GM23248 (cell line): ENCODE data around the gene NQO2.

Experiments used
- EZH2 ChIP-seq: fragments of 200-600 bp; sonication (generic); IDR thresholded peaks from 2 replicates; pipeline ENCODE4 v1.6.1; 2018; ENCODE audit warnings: antibody characterized with exemption, mild to moderate bottlenecking; ENCODE audit not compliant: insufficient read depth, poor library complexity, severe bottlenecking
- EZH2phosphoT487 ChIP-seq: fragments of 200-600 bp; sonication (generic); IDR thresholded peaks from 2 replicates; pipeline ENCODE4 v1.6.1; 2018; ENCODE audit warnings: antibody characterized with exemption, moderate library complexity, mild to moderate bottlenecking, low read depth; ENCODE audit not compliant: insufficient read depth

GRCh38 chr6:3052481-3053230 lies 53.0 kb downstream of the NQO2 start:
- TF ChIP-seq EZH2 (no peak), EZH2phosphoT487 (no peak)
